MM.1S (cell line): ENCODE data around the gene C12orf50.

ENCODE experiments used
- DNase-seq: peaks from one replicate; pipeline ENCODE4 v3.0.0-alpha.2; 2015
- H2AFZ ChIP-seq: fragments of 300-600 bp; sonication (generic); 2 replicates; pipeline ENCODE4 v1.6.0; 2016; ENCODE audit warnings: antibody characterized with exemption, low read length
- H3F3A ChIP-seq: fragments of 300-600 bp; sonication (generic); 2 replicates; pipeline ENCODE4 v1.6.1; 2016; ENCODE audit warnings: mild to moderate bottlenecking, antibody characterized with exemption, low read length, moderate library complexity, mixed read lengths; ENCODE audit not compliant: insufficient read depth
- H3K27ac ChIP-seq: fragments of 300-600 bp; sonication (generic); 2 replicates; pipeline ENCODE4 v1.5.1; 2016; ENCODE audit warnings: mild to moderate bottlenecking, low read length
- H3K27me3 ChIP-seq: fragments of 300-600 bp; sonication (generic); replicated peaks from 2 replicates; pipeline ENCODE4 v1.6.0; 2016; ENCODE audit warnings: low read length; ENCODE audit not compliant: insufficient read depth
- H3K36me3 ChIP-seq: fragments of 300-600 bp; sonication (generic); replicated peaks from 2 replicates; pipeline ENCODE4 v1.6.1; 2016; ENCODE audit warnings: mild to moderate bottlenecking, low read length, mixed read lengths; ENCODE audit not compliant: insufficient read depth
- H3K4me1 ChIP-seq: fragments of 300-600 bp; sonication (generic); 2 replicates; pipeline ENCODE4 v1.6.1; 2016; ENCODE audit warnings: low read length, mixed read lengths
- H3K4me2 ChIP-seq: fragments of 300-600 bp; sonication (generic); 2 replicates; pipeline ENCODE4 v1.6.0; 2016; ENCODE audit warnings: low read depth, low read length
- H3K4me3 ChIP-seq: fragments of 300-600 bp; sonication (generic); 2 replicates; pipeline ENCODE4 v1.5.1; 2016; ENCODE audit warnings: low read length, mixed read lengths
- H3K79me2 ChIP-seq: fragments of 300-600 bp; sonication (generic); 2 replicates; pipeline ENCODE4 v1.6.1; 2016; ENCODE audit warnings: mixed run types, low read length, mixed read lengths
- H3K9ac ChIP-seq: fragments of 300-600 bp; sonication (generic); 2 replicates; pipeline ENCODE4 v1.6.1; 2016; ENCODE audit warnings: low read length, mixed read lengths
- H3K9me2 ChIP-seq: fragments of 300-600 bp; sonication (generic); replicated peaks from 2 replicates; pipeline ENCODE4 v1.6.1; 2016; ENCODE audit warnings: mild to moderate bottlenecking, low read length, mixed read lengths; ENCODE audit not compliant: insufficient read depth
- H3K9me3 ChIP-seq: fragments of 300-600 bp; sonication (generic); replicated peaks from 2 replicates; pipeline ENCODE4 v1.6.1; 2016; ENCODE audit warnings: mild to moderate bottlenecking, low read length, mixed read lengths; ENCODE audit not compliant: insufficient read depth
- H4K20me1 ChIP-seq: fragments of 300-600 bp; sonication (generic); 2 replicates; pipeline ENCODE4 v1.6.1; 2016; ENCODE audit warnings: mild to moderate bottlenecking, low read length, moderate library complexity, mixed read lengths; ENCODE audit not compliant: insufficient read depth
- CTCF ChIP-seq: fragments of 300-600 bp; sonication (generic); IDR thresholded peaks from 2 replicates; pipeline ENCODE4 v1.5.1; 2016; ENCODE audit warnings: antibody characterized with exemption, low read length, mixed read lengths
- EZH2 ChIP-seq: fragments of 300-600 bp; sonication (generic); optimal IDR thresholded peaks from 2 replicates; pipeline ENCODE3; 2017; ENCODE audit warnings: low read depth, mild to moderate bottlenecking, antibody characterized with exemption, low read length, mixed read lengths
- EZH2phosphoT487 ChIP-seq: fragments of 300-600 bp; sonication (generic); IDR thresholded peaks from 2 replicates; pipeline ENCODE4 v1.6.1; 2018; ENCODE audit warnings: antibody characterized with exemption, low read length

C12orf50 gene, protein sequence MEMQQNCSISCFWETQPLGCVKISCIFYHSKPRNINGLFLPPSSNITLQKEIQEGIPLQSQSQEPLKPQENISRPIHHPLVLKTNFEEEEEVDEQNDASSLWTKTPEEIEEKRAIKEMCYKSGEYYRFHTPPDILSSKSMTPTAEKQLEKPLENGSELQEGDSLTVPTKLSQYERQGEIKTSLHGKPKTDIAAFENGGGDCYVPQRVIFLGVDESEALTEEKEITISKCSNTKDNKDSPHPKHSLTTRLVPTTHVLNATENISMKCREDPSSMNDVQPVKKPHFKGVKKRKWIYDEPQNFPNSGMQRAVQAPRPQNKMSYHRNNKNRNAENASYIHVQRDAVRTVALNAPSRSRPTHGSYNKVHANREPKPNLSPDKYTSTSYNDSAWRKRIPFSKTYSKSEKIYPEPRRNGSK

DNA sequence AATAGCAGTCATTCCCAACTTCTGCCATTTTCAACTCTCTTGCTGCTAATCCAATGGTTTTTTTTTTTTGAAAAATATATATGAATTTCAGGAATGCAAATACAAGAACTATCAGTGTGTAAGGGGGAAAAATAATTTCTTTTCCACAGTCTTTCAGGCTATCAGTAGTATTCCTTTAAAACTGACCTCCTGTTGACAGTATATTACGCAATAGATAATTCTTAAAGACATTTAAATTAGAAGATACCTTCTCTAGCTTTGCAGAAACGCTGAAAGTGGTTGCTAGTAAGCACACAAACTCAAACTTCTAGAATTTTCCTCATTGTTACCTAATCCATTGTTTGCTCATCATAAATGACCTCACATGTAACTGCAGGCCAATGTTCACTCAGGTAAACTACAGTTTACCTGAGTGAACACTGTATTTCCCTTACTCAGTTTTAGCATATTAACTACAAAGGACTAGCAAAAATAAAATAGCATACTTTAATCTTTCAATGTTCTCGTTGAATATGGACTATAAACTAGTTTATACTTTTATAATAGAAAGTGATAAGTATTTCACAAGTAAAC, at the start of gene C12orf50:
C12orf50 (minus strand) TSS at position 309 of the 573 bp plus-strand sequence. CDS start 2,439 bp downstream, outside the sequence.
- H3K9me3 ChIP-seq = no peaks in the 10 kb centered on the region
- no peak within 1 kb of the TSS for H2AFZ ChIP-seq
- DNase-seq = no peak
- TF ChIP-seq EZH2phosphoT487 (no peak), EZH2 (no peak), CTCF (no peak)
- H3K27me3 ChIP-seq = no peaks in the 10 kb centered on the region
- no peaks in the 10 kb centered on the region for H3K4me1 ChIP-seq
- no peak within 1 kb of the TSS for H3K4me2 ChIP-seq
- H3K9ac ChIP-seq = no peak within 1 kb of the TSS
- no peak within 1 kb of the TSS for H3K27ac ChIP-seq
- no peaks in the 10 kb centered on the region for H3K36me3 ChIP-seq
- no peaks in the 10 kb centered on the region for H3K79me2 ChIP-seq
- no peaks in the 10 kb centered on the region for H3F3A ChIP-seq
- no peaks in the 10 kb centered on the region for H4K20me1 ChIP-seq
- no peak within 1 kb of the TSS for H3K4me3 ChIP-seq
- H3K9me2 ChIP-seq = no peaks in the 10 kb centered on the region

DNA sequence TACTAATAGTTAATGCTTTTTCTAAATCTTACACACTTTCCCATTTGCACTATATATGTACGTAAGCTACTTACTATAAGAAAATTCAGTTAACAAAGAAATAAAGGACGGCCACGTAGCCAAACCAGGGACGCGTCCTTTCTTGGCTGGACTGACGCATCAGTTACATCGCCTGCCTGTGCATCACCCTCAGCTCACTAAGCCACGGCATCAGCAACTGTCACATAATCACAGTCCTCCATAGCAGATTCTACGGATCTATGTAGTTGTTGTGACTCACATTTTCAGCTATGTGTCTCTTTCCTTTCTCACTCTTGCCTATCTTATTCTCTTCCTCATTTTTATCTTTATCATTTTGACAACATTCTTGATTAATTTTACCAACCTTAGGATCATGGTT, 38.1 kb upstream of the C12orf50 start:
- no peaks in the 10 kb centered on the region for H3K9me2 ChIP-seq
- no peaks in the 10 kb centered on the region for H3K79me2 ChIP-seq
- H3K9ac ChIP-seq = no peak overlapping the region
- H3K4me2 ChIP-seq = no peak overlapping the region
- no peaks in the 10 kb centered on the region for H4K20me1 ChIP-seq
- H3K36me3 ChIP-seq = no peaks in the 10 kb centered on the region
- no peak overlapping the region for H3K4me3 ChIP-seq
- no peaks in the 10 kb centered on the region for H3F3A ChIP-seq
- no peak overlapping the region for H2AFZ ChIP-seq
- TF ChIP-seq EZH2 (no peak), EZH2phosphoT487 (no peak), CTCF (no peak)
- H3K27me3 ChIP-seq = no peaks in the 10 kb centered on the region
- H3K27ac ChIP-seq = no peak overlapping the region
- 0 out of 2 replicates have a peak, but pooled peaks cover 4% of the 10 kb centered on the region for H3K4me1 ChIP-seq
- no peaks in the 10 kb centered on the region for H3K9me3 ChIP-seq
- DNase-seq = no peak

GRCh38 chr12:88063375-88063774, 34.2 kb upstream of the C12orf50 start:
- Histone ChIP-seq H3F3A (no peaks in the 10 kb centered on the region), H3K9me3 (no peaks in the 10 kb centered on the region), H3K79me2 (no peaks in the 10 kb centered on the region), H3K4me3 (no peak overlapping the region), H3K36me3 (no peaks in the 10 kb centered on the region; the same call in 1 of the 2 replicates), H3K9me2 (no peaks in the 10 kb centered on the region), H2AFZ (no peak overlapping the region), H3K27ac (no peak overlapping the region), H3K27me3 (no peaks in the 10 kb centered on the region), H3K4me2 (no peak overlapping the region), H4K20me1 (no peaks in the 10 kb centered on the region), H3K9ac (no peak overlapping the region), H3K4me1 (0 out of 2 replicates have a peak, but pooled peaks cover 4% of the 10 kb centered on the region)
- no peak for DNase-seq
- TF ChIP-seq EZH2 (no peak), CTCF (no peak), EZH2phosphoT487 (no peak)
